SK-N-SH (cell line): ENCODE measurements around the gene OAS1. TPM values are rescaled to one million over a fixed set of nuclear protein-coding genes. Genes with fewer than 3 reads are reported as not detected.

Experiments
- CTCF ChIA-PET: fragments of 300-600, 350-600 bp; formaldehyde crosslinking; extraction: SDS; loops from one replicate; lab custom pipeline; 2021; lab: Yijun Ruan, JAX
- POLR2A ChIA-PET: fragments of 350-600 bp; sonication (Branson Sonifier 250); formaldehyde crosslinking; extraction: SDS; loops from one replicate; lab custom pipeline; 2020; ENCODE audit warnings: antibody characterized with exemption, inconsistent platforms; lab: Yijun Ruan, JAX
- DNase-seq: peaks from one replicate; pipeline ENCODE4 v3.0.0; 2012
- H2AFZ ChIP-seq: fragments of 200-600 bp; sonication (generic); 2 replicates; pipeline ENCODE4 v1.8.1; 2016; ENCODE audit warnings: antibody characterized with exemption, mild to moderate bottlenecking, low read depth
- H3F3A ChIP-seq: fragments of 200-600 bp; sonication (generic); replicated peaks from 2 replicates; pipeline ENCODE3; 2016; ENCODE audit warnings: antibody characterized with exemption, mild to moderate bottlenecking; ENCODE audit not compliant: insufficient read depth
- H3K27ac ChIP-seq, 2 experiments: fragments of 200-500 bp in 1 of 2; fragments of 200-600 bp in 1 of 2; sonication (Bioruptor generic) in 1 of 2; sonication (generic), shearing (Covaris generic) in 1 of 2; 2 replicates each; pipeline versions ENCODE4 v1.5.1 to v1.6.1; 2014 to 2016; ENCODE audit warnings: low read depth in 2 of 2, inconsistent platforms in 1 of 2, low read length in 1 of 2, mild to moderate bottlenecking in 1 of 2, mixed read lengths in 1 of 2
- H3K27me3 ChIP-seq: fragments of 200-600 bp; sonication (generic), shearing (Covaris generic); 2 replicates; pipeline ENCODE4 v1.6.1; 2016; ENCODE audit warnings: mixed run types; ENCODE audit not compliant: insufficient read depth
- H3K36me3 ChIP-seq, 2 experiments: fragments of 200-500 bp in 1 of 2; fragments of 200-600 bp in 1 of 2; sonication (Bioruptor generic) in 1 of 2; sonication (generic) in 1 of 2; replicated peaks in 1 of 2; 2 replicates each; pipeline versions ENCODE3 to v1.5.1; 2014 to 2016; ENCODE audit warnings: low read length in 1 of 2, mild to moderate bottlenecking in 1 of 2; ENCODE audit not compliant: insufficient read depth in 2 of 2, control insufficient read depth in 1 of 2
- H3K4me1 ChIP-seq, 2 experiments: fragments of 200-500 bp in 1 of 2; fragments of 200-600 bp in 1 of 2; sonication (Bioruptor generic) in 1 of 2; sonication (generic), shearing (Covaris generic) in 1 of 2; 2 replicates each; pipeline versions ENCODE4 v1.5.1 to v1.6.1; 2014 to 2016; ENCODE audit warnings: low read depth in 1 of 2, low read length in 1 of 2, mixed run types in 1 of 2; ENCODE audit not compliant: insufficient read depth in 2 of 2, control insufficient read depth in 1 of 2
- H3K4me2 ChIP-seq: fragments of 200-600 bp; sonication (generic), shearing (Covaris generic); 2 replicates; pipeline ENCODE4 v1.6.1; 2017; ENCODE audit warnings: mixed run types
- H3K4me3 ChIP-seq, 2 experiments: fragments of 200-500 bp in 1 of 2; fragments of 200-600 bp in 1 of 2; sonication (Bioruptor generic) in 1 of 2; sonication (generic), shearing (Covaris generic) in 1 of 2; 2 replicates each; pipeline versions ENCODE4 v1.5.1 to v1.8.1; 2014 to 2016; ENCODE audit warnings: low read depth in 2 of 2, inconsistent platforms in 1 of 2, low read length in 1 of 2, mild to moderate bottlenecking in 1 of 2, mixed read lengths in 1 of 2, moderate library complexity in 1 of 2
- H3K79me2 ChIP-seq: fragments of 200-600 bp; sonication (generic); 2 replicates; pipeline ENCODE4 v1.8.1; 2017; ENCODE audit warnings: mild to moderate bottlenecking; ENCODE audit not compliant: insufficient read depth
- H3K9ac ChIP-seq: fragments of 200-600 bp; sonication (generic); 2 replicates; pipeline ENCODE4 v1.6.1; 2017; ENCODE audit warnings: mixed run types
- H3K9me2 ChIP-seq: fragments of 200-600 bp; sonication (generic); 2 replicates; pipeline ENCODE4 v1.6.1; 2017; ENCODE audit warnings: mixed run types
- H3K9me3 ChIP-seq: fragments of 200-600 bp; sonication (generic); 2 replicates; pipeline ENCODE4 v1.6.1; 2017; ENCODE audit warnings: mixed run types, mild to moderate bottlenecking, moderate library complexity
- H4K20me1 ChIP-seq: fragments of 200-600 bp; sonication (generic); 2 replicates; pipeline ENCODE4 v1.6.1; 2017; ENCODE audit warnings: mild to moderate bottlenecking, mixed run types; ENCODE audit not compliant: insufficient read depth
- ELF1 ChIP-seq: IDR thresholded peaks from 2 replicates; pipeline ENCODE4 v1.4.0; 2012
- EP300 ChIP-seq, 2 experiments: IDR thresholded peaks; 2 replicates each; pipeline versions ENCODE4 v1.4.0 to v1.6.1; 2012; ENCODE audit warnings: borderline replicate concordance in 1 of 2, low read depth in 1 of 2, low read length in 1 of 2
- FOSL2 ChIP-seq: IDR thresholded peaks from 2 replicates; pipeline ENCODE4 v1.4.0; 2012; ENCODE audit warnings: low read depth, mild to moderate bottlenecking, moderate library complexity, borderline replicate concordance
- FOXJ3 ChIP-seq: sonication (generic); formaldehyde crosslinking; IDR thresholded peaks from 2 replicates; pipeline ENCODE4 v1.5.1; 2020; ENCODE audit warnings: mild to moderate bottlenecking, missing genetic modification reagents
- FOXM1 ChIP-seq: IDR thresholded peaks from 2 replicates; pipeline ENCODE4 v1.4.0; 2012; ENCODE audit warnings: low read depth, mild to moderate bottlenecking
- GABPA ChIP-seq: IDR thresholded peaks from 2 replicates; pipeline ENCODE4 v1.4.0; 2012; ENCODE audit warnings: low read depth, mild to moderate bottlenecking
- MAX ChIP-seq: IDR thresholded peaks from 2 replicates; pipeline ENCODE4 v1.4.0; 2012; ENCODE audit warnings: low read depth
- NFIC ChIP-seq: IDR thresholded peaks from 2 replicates; pipeline ENCODE4 v1.4.0; 2012; ENCODE audit warnings: borderline replicate concordance
- NRF1 ChIP-seq: IDR thresholded peaks from 2 replicates; pipeline ENCODE4 v1.6.1; 2012; ENCODE audit warnings: low read depth, mild to moderate bottlenecking, low read length
- RAD21 ChIP-seq: IDR thresholded peaks from 2 replicates; pipeline ENCODE4 v1.6.1; 2012; ENCODE audit warnings: mild to moderate bottlenecking, low read length
- RFX5 ChIP-seq: IDR thresholded peaks from 2 replicates; pipeline ENCODE4 v1.6.1; 2012; ENCODE audit warnings: mild to moderate bottlenecking, improper control_type of control experiment, low read length
- SMC3 ChIP-seq: IDR thresholded peaks from 2 replicates; pipeline ENCODE4 v1.6.1; 2012; ENCODE audit warnings: low read depth, low read length, improper control_type of control experiment
- TAF1 ChIP-seq: IDR thresholded peaks from 2 replicates; pipeline ENCODE4 v1.6.1; 2012; ENCODE audit warnings: low read depth, mild to moderate bottlenecking, low read length, moderate library complexity, borderline replicate concordance
- TCF12 ChIP-seq: IDR thresholded peaks from 2 replicates; pipeline ENCODE4 v1.4.0; 2012
- USF2 ChIP-seq: fragments of 150-350 bp; IDR thresholded peaks from 2 replicates; pipeline ENCODE4 v1.6.1; 2017; ENCODE audit warnings: antibody characterized with exemption, low read length, low read depth, borderline replicate concordance
- WGBS: methylation state at CpG from one replicate; pipeline ENCODE4 v1.1.6; 2017; ENCODE audit warnings: low lambda C conversion rate; 5-methylcytosine and 5-hydroxymethylcytosine counted together
- polyA plus RNA-seq, 3 experiments: library from polyadenylated mRNA; depleted of rRNA; stranded (reverse); fragments of >200 nt; gene quantifications; 2 replicates each; pipeline ENCODE4 v1.2.3, GENCODE V29; 2012
- TF ChIP-seq, protein P1 (sequence below): IDR thresholded peaks from 2 replicates; pipeline ENCODE4 v1.4.0; 2012; ENCODE audit warnings: low read depth, borderline replicate concordance
- TF ChIP-seq, protein P2 (sequence below): fragments of 150-350 bp; IDR thresholded peaks from 2 replicates; pipeline ENCODE4 v1.6.1; 2016; ENCODE audit warnings: mild to moderate bottlenecking, low read depth, low read length
- TF ChIP-seq, protein P3 (sequence below): IDR thresholded peaks from 2 replicates; pipeline ENCODE4 v1.6.1; 2012; ENCODE audit warnings: mild to moderate bottlenecking, low read depth, low read length, moderate library complexity
- TF ChIP-seq, protein P4 (sequence below): fragments of 200-600 bp; sonication (generic); IDR thresholded peaks from 2 replicates; pipeline ENCODE4 v1.6.1; 2017; ENCODE audit warnings: antibody characterized with exemption, mild to moderate bottlenecking, moderate library complexity
- TF ChIP-seq, protein P5 (sequence below): IDR thresholded peaks from 2 replicates; pipeline ENCODE4 v1.4.0; 2012; ENCODE audit warnings: low read depth, borderline replicate concordance

Gene OAS1
- polyA plus RNA-seq, 1 of the 3 experiments (the other 2 are of a cell fraction): 1.1 TPM

DNA sequence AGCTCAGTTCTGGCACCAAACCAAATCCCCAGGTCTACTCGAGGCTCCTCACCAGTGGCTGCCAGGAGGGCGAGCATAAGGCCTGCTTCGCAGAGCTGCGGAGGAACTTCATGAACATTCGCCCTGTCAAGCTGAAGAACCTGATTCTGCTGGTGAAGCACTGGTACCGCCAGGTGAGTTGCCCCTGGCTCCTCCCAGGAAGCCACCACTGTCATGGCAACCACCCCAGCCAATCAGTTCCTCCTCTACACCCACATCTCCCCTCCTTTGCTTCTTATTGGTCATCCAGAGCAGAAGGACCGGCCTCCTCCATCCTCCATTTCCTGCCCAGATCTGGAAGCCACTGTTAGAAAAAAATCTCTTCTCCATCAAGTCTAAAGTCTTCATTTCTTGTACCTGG is 54.3 kb downstream of the OAS1 start:
- no peak overlapping the region for H2AFZ ChIP-seq
- no peak overlapping the region for H3K9ac ChIP-seq
- no peak overlapping the region for H3K27ac ChIP-seq
- DNase-seq: no peak
- no peaks in the 10 kb centered on the region for H3K36me3 ChIP-seq
- no peak for TF ChIP-seq TCF12
- TF ChIP-seq, protein P1, sequence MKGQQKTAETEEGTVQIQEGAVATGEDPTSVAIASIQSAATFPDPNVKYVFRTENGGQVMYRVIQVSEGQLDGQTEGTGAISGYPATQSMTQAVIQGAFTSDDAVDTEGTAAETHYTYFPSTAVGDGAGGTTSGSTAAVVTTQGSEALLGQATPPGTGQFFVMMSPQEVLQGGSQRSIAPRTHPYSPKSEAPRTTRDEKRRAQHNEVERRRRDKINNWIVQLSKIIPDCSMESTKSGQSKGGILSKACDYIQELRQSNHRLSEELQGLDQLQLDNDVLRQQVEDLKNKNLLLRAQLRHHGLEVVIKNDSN: no peak
- no peak for TF ChIP-seq FOSL2
- TF ChIP-seq TAF1: no peak
- TF ChIP-seq RFX5: no peak
- TF ChIP-seq EP300 (IDR thresholded peaks at IDR 0.05; ENCODE audit: borderline replicate concordance in 1 of 2, low read depth in 1 of 2, low read length in 1 of 2): no peak
- no peak for TF ChIP-seq SMC3
- TF ChIP-seq NFIC: no peak
- TF ChIP-seq, protein P2, sequence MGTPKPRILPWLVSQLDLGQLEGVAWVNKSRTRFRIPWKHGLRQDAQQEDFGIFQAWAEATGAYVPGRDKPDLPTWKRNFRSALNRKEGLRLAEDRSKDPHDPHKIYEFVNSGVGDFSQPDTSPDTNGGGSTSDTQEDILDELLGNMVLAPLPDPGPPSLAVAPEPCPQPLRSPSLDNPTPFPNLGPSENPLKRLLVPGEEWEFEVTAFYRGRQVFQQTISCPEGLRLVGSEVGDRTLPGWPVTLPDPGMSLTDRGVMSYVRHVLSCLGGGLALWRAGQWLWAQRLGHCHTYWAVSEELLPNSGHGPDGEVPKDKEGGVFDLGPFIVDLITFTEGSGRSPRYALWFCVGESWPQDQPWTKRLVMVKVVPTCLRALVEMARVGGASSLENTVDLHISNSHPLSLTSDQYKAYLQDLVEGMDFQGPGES: no peak
- TF ChIP-seq MAX: no peak
- no peak for TF ChIP-seq NRF1
- no peak for TF ChIP-seq USF2
- TF ChIP-seq, protein P3, sequence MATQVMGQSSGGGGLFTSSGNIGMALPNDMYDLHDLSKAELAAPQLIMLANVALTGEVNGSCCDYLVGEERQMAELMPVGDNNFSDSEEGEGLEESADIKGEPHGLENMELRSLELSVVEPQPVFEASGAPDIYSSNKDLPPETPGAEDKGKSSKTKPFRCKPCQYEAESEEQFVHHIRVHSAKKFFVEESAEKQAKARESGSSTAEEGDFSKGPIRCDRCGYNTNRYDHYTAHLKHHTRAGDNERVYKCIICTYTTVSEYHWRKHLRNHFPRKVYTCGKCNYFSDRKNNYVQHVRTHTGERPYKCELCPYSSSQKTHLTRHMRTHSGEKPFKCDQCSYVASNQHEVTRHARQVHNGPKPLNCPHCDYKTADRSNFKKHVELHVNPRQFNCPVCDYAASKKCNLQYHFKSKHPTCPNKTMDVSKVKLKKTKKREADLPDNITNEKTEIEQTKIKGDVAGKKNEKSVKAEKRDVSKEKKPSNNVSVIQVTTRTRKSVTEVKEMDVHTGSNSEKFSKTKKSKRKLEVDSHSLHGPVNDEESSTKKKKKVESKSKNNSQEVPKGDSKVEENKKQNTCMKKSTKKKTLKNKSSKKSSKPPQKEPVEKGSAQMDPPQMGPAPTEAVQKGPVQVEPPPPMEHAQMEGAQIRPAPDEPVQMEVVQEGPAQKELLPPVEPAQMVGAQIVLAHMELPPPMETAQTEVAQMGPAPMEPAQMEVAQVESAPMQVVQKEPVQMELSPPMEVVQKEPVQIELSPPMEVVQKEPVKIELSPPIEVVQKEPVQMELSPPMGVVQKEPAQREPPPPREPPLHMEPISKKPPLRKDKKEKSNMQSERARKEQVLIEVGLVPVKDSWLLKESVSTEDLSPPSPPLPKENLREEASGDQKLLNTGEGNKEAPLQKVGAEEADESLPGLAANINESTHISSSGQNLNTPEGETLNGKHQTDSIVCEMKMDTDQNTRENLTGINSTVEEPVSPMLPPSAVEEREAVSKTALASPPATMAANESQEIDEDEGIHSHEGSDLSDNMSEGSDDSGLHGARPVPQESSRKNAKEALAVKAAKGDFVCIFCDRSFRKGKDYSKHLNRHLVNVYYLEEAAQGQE: no peak
- TF ChIP-seq FOXJ3 (CRISPR knock-in tag): no peak
- TF ChIP-seq GABPA: no peak
- no peak for TF ChIP-seq RAD21
- TF ChIP-seq, protein P4, sequence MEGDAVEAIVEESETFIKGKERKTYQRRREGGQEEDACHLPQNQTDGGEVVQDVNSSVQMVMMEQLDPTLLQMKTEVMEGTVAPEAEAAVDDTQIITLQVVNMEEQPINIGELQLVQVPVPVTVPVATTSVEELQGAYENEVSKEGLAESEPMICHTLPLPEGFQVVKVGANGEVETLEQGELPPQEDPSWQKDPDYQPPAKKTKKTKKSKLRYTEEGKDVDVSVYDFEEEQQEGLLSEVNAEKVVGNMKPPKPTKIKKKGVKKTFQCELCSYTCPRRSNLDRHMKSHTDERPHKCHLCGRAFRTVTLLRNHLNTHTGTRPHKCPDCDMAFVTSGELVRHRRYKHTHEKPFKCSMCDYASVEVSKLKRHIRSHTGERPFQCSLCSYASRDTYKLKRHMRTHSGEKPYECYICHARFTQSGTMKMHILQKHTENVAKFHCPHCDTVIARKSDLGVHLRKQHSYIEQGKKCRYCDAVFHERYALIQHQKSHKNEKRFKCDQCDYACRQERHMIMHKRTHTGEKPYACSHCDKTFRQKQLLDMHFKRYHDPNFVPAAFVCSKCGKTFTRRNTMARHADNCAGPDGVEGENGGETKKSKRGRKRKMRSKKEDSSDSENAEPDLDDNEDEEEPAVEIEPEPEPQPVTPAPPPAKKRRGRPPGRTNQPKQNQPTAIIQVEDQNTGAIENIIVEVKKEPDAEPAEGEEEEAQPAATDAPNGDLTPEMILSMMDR: no peak
- TF ChIP-seq, protein P5, sequence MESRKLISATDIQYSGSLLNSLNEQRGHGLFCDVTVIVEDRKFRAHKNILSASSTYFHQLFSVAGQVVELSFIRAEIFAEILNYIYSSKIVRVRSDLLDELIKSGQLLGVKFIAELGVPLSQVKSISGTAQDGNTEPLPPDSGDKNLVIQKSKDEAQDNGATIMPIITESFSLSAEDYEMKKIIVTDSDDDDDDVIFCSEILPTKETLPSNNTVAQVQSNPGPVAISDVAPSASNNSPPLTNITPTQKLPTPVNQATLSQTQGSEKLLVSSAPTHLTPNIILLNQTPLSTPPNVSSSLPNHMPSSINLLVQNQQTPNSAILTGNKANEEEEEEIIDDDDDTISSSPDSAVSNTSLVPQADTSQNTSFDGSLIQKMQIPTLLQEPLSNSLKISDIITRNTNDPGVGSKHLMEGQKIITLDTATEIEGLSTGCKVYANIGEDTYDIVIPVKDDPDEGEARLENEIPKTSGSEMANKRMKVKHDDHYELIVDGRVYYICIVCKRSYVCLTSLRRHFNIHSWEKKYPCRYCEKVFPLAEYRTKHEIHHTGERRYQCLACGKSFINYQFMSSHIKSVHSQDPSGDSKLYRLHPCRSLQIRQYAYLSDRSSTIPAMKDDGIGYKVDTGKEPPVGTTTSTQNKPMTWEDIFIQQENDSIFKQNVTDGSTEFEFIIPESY: no peak
- no peak for TF ChIP-seq FOXM1
- TF ChIP-seq ELF1: no peak
- no peak overlapping the region for H3K4me2 ChIP-seq
- H3K4me1 ChIP-seq: no peaks in the 10 kb centered on the region
- H3K79me2 ChIP-seq: no peaks in the 10 kb centered on the region
- no peaks in the 10 kb centered on the region for H3K9me2 ChIP-seq
- H4K20me1 ChIP-seq: no peaks in the 10 kb centered on the region
- ChIA-PET POLR2A (no interaction called here), CTCF (interaction anchor here (1.2 to 3.6 kb wide), 2 partner anchors 32 to 87 kb away, joined by 3 to 13 read pairs; no protein-coding TSS in a partner anchor)
- H3K27me3 ChIP-seq: no peaks in the 10 kb centered on the region
- 49% methylated on average over 4 of the region's 7 CpGs for WGBS
- no peak overlapping the region for H3K4me3 ChIP-seq
- H3K9me3 ChIP-seq: no peaks in the 10 kb centered on the region
- no peaks in the 10 kb centered on the region for H3F3A ChIP-seq
